ENCODE measurements around the gene MBD1. TPM values are rescaled to one million over a fixed set of nuclear protein-coding genes. Genes with fewer than 3 reads are reported as not detected.
A peak's percentile ranks its signal among the peaks of the same experiment; 100 is the strongest.

MBD1 gene
- 197 and 225 TPM in 2 replicates for total RNA-seq (2013; cell fraction: nucleolus; rRNA removed)
- total RNA-seq (2014; rRNA removed) (56.9 and 59.9 TPM in 2 replicates), total RNA-seq (2014; rRNA removed; fragmentation: Illumina TruSeq; extraction: Trizol) (35.4 and 39.2 TPM in 2 replicates), total RNA-seq (2021) (83.0 and 97.7 TPM in 2 replicates), polyA plus RNA-seq (2011; rRNA removed) (61.3 and 91.0 TPM in 2 replicates), polyA plus RNA-seq (2014; fragmentation: Illumina TruSeq; extraction: Trizol) (40.6 and 45.4 TPM in 2 replicates), polyA plus RNA-seq (2014; fragmentation: Nextera tagmentation; extraction: Ambion mirVana) (10 to 100 TPM in 1 of 2 experiments, 1 to 10 TPM in 1; 8.4 to 12.4 TPM), polyA plus RNA-seq (2014; rRNA removed) (79.0 and 92.6 TPM in 2 replicates), polyA plus RNA-seq (2016; fragmentation: Nextera tagmentation; extraction: Ambion mirVana) (10 to 100 TPM; 59.8 to 60.2 TPM), polyA minus RNA-seq (2011; rRNA and poly(A)+ RNA removed) (60.2 and 100 TPM in 2 replicates), Bru-seq, nascent RNA (percentile 87 among the genes with signal in this experiment), BruChase-seq, experiment 1, labeled RNA remaining after a 6-hour chase (percentile 87 among the genes with signal in this experiment), BruChase-seq, experiment 2, labeled RNA remaining after a 2-hour chase (percentile 89 among the genes with signal in this experiment)
- polyA plus RNA-seq (2011; ENCODE audit: low read depth) = 42.0 TPM
- 84.2 and 109 TPM in 2 replicates for polyA plus RNA-seq (2011; cell fraction: cytosol; rRNA removed)
- 621 and 682 TPM in 2 replicates for polyA plus RNA-seq (2011; cell fraction: nucleus; rRNA removed)
- polyA plus RNA-seq (2012) = 82.8 and 83.1 TPM in 2 replicates
- polyA minus RNA-seq (2011; cell fraction: cytosol; rRNA and poly(A)+ RNA removed) = 40.6 and 44.4 TPM in 2 replicates
- 124 and 168 TPM in 2 replicates for polyA minus RNA-seq (2011; cell fraction: nucleus; rRNA and poly(A)+ RNA removed)
- long read RNA-seq, experiment 1, full-length matches to known transcripts = 12 of 30 reads
- long read RNA-seq, experiment 1, partial matches to known transcripts = 1 of 30 reads
- long read RNA-seq, experiment 1, other reads (novel, unspliced or antisense) = 17 of 30 reads
- long read RNA-seq, experiment 2, partial matches to known transcripts = 5 of 38 reads
- long read RNA-seq, experiment 2, other reads (novel, unspliced or antisense) = 30 of 38 reads

DNA sequence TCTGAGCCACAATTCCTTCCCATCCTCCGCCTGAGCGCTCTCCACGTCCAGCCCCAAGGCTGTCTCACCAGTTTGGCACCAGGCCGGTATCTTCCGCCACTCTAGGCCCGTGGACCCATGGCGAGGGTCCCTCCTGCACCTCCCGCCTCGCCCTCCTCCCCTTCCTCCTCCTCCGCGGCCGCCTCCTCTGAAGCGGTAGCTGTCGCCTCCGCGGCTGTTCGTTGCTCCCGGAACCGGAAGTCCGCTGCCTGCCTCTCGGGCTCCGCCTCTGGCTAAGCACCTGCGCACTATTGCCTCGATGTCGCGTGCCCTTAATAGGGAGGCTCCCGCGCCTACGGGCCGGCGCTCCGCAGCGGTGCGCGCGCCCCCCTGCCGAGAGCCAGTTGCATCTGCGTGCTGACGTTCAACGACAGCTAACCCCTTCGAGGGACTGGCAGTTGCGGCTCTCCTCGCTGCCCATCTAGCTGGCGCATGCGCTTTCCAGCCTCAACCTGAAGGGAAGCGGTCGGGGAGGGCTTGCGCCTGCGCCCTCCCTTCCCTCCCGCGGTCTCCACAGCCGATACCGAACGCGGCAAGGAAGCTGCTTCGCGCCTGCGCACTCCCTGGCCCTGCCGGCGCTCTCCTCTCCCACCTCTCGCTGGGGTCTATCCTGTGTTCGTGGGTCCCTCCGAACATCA is at the start of gene MBD1:
TSS of gene MBD1 (minus strand) at position 229 of the 677 bp plus-strand sequence. CDS start 1,531 bp downstream, outside the sequence.
- ATAC-seq = peak; percentile 96
- peak; percentile 96 for DNase-seq (ENCODE audit: low read depth, low spot score)
- H4K20me1 ChIP-seq (ENCODE audit: control insufficient read depth, insufficient read depth) = no peaks in the 10 kb centered on the region
- peaks cover 46% of the 10 kb centered on the region for H3K79me2 ChIP-seq (ENCODE audit: control insufficient read depth, insufficient read depth, low read length)
- peak; percentile 99 for FAIRE-seq
- peak within 1 kb of the TSS; percentile 88 for H3K27ac ChIP-seq (ENCODE audit: control insufficient read depth, insufficient read depth)
- ChIA-PET SMC1A (ENCODE audit: uncharacterized antibody, unreplicated experiment) (interaction anchor here (0.7 to 2.6 kb wide), 11 partner anchors 10 to 689 kb away, joined by 3 to 27 read pairs (median 5); partner anchors contain the start of gene CFAP53), RAD21 (ENCODE audit: unreplicated experiment) (interaction anchor here (0.7 to 3.9 kb wide), 15 partner anchors 9 to 95 kb away, joined by 3 to 49 read pairs (median 3); partner anchors contain the start of gene CFAP53), CTCF (interaction anchor here (0.7 to 3.7 kb wide), 8 partner anchors 13 to 148 kb away, joined by 3 to 37 read pairs (median 3); partner anchors contain the start of gene CFAP53), POLR2A (interaction anchor here (0.7 to 2.1 kb wide), 11 partner anchors 9 to 93 kb away, joined by 3 to 24 read pairs (median 4); partner anchors contain the start of gene SKA1)
- H3K4me2 ChIP-seq (ENCODE audit: control insufficient read depth, insufficient read depth) = peak within 1 kb of the TSS; percentile 95
- peak within 1 kb of the TSS; percentile 99 for H3K4me3 ChIP-seq
- peaks cover 16% of the 10 kb centered on the region for H3K4me1 ChIP-seq (ENCODE audit: control insufficient read depth, insufficient read depth, low read length)
- WGBS (ENCODE audit: insufficient coverage, insufficient replicate concordance, low lambda C conversion rate, missing lambda C conversion rate) = under 1% methylated on average over 62 of the region's 63 CpGs
- no peaks in the 10 kb centered on the region for H3K27me3 ChIP-seq (replicated peaks in 1 of 2; ENCODE audit: control insufficient read depth in 2 of 2, insufficient read depth in 2 of 2, low read length in 1 of 2)
- in situ Hi-C loops (cut with MboI) (loop anchor here (10.0 to 25.0 kb wide), 3 partner anchors 73 to 1469 kb away; no protein-coding TSS in a partner anchor), intact Hi-C loops (cut with micrococcal nuclease; ENCODE audit: unreplicated experiment) (loop anchor here (1.0 to 10.0 kb wide), 4 partner anchors 15 to 1327 kb away; partner anchors contain the start of genes C18orf32, CFAP53 and SMAD7)
- peaks cover 40 to 41% of the 10 kb centered on the region in 2 experiments for H3K36me3 ChIP-seq (ENCODE audit: control insufficient read depth in 2 of 2, insufficient read depth in 2 of 2, low read length in 1 of 2)
- no TSS peak for BruUV-seq (replicated peaks)
- no peaks in the 10 kb centered on the region for H3K9me3 ChIP-seq (replicated peaks; ENCODE audit: control insufficient read depth, insufficient read depth, low read length)
- H3K9ac ChIP-seq (ENCODE audit: control insufficient read depth, insufficient read depth, low read length) = peak within 1 kb of the TSS; percentile 81
- H2AFZ ChIP-seq (ENCODE audit: control insufficient read depth, low read depth, low read length) = peak within 1 kb of the TSS; percentile 80
- 0 out of 2 replicates have a peak, but pooled peaks have one; percentile 64 for TF ChIP-seq MXI1 (IDR thresholded peaks at IDR 0.05; ENCODE audit: low read depth, low read length)
- TF ChIP-seq PAX5 (IDR thresholded peaks at IDR 0.05; ENCODE audit: borderline replicate concordance, low read depth, low read length) = peak; percentile 97
- TF ChIP-seq E2F4 (IDR thresholded peaks at IDR 0.05; ENCODE audit: low read depth, low read length) = no peak; the same call in 1 of the 2 replicates
- peak in 1 of 2 experiments; percentile 85; a peak in 2 of 4 replicates for TF ChIP-seq SRF (IDR thresholded peaks at IDR 0.05; ENCODE audit: low read depth in 2 of 2, low read length in 2 of 2)
- peak; percentile 79 for TF ChIP-seq KLF5 (IDR thresholded peaks at IDR 0.05; ENCODE audit: partially characterized antibody)
- TF ChIP-seq, protein P1, sequence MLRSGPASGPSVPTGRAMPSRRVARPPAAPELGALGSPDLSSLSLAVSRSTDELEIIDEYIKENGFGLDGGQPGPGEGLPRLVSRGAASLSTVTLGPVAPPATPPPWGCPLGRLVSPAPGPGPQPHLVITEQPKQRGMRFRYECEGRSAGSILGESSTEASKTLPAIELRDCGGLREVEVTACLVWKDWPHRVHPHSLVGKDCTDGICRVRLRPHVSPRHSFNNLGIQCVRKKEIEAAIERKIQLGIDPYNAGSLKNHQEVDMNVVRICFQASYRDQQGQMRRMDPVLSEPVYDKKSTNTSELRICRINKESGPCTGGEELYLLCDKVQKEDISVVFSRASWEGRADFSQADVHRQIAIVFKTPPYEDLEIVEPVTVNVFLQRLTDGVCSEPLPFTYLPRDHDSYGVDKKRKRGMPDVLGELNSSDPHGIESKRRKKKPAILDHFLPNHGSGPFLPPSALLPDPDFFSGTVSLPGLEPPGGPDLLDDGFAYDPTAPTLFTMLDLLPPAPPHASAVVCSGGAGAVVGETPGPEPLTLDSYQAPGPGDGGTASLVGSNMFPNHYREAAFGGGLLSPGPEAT (IDR thresholded peaks at IDR 0.05; ENCODE audit: low read depth) = peak; percentile 59; the same call in 1 of the 2 replicates
- TF ChIP-seq, protein P2, sequence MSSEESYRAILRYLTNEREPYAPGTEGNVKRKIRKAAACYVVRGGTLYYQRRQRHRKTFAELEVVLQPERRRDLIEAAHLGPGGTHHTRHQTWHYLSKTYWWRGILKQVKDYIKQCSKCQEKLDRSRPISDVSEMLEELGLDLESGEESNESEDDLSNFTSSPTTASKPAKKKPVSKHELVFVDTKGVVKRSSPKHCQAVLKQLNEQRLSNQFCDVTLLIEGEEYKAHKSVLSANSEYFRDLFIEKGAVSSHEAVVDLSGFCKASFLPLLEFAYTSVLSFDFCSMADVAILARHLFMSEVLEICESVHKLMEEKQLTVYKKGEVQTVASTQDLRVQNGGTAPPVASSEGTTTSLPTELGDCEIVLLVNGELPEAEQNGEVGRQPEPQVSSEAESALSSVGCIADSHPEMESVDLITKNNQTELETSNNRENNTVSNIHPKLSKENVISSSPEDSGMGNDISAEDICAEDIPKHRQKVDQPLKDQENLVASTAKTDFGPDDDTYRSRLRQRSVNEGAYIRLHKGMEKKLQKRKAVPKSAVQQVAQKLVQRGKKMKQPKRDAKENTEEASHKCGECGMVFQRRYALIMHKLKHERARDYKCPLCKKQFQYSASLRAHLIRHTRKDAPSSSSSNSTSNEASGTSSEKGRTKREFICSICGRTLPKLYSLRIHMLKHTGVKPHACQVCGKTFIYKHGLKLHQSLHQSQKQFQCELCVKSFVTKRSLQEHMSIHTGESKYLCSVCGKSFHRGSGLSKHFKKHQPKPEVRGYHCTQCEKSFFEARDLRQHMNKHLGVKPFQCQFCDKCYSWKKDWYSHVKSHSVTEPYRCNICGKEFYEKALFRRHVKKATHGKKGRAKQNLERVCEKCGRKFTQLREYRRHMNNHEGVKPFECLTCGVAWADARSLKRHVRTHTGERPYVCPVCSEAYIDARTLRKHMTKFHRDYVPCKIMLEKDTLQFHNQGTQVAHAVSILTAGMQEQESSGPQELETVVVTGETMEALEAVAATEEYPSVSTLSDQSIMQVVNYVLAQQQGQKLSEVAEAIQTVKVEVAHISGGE (CRISPR knock-in tag; IDR thresholded peaks at IDR 0.05) = peak; percentile 18; the same call in 1 of the 2 replicates
- peak; percentile 84 for TF ChIP-seq POU2F2 (IDR thresholded peaks at IDR 0.05; ENCODE audit: borderline replicate concordance, low read depth, low read length)
- TF ChIP-seq HCFC1 (IDR thresholded peaks at IDR 0.05; ENCODE audit: low read length) = peak; percentile 72
- peak; percentile 96 to 99 for TF ChIP-seq BHLHE40 (IDR thresholded peaks at IDR 0.05; ENCODE audit: borderline replicate concordance in 1 of 2, low read depth in 2 of 2, low read length in 1 of 2)

Measured in GM12878 (cell line).